GM21447 (cell line): ENCODE results near the gene MESP1.
A peak's percentile ranks its signal among the peaks of the same experiment; 100 is the strongest.

ENCODE experiments used
- ATAC-seq: cut with Tn5 transposase; IDR thresholded peaks from one replicate; pipeline ENCODE4 v1.9.1; 2021; ENCODE audit not compliant: unreplicated experiment

The MESP1 gene

DNA sequence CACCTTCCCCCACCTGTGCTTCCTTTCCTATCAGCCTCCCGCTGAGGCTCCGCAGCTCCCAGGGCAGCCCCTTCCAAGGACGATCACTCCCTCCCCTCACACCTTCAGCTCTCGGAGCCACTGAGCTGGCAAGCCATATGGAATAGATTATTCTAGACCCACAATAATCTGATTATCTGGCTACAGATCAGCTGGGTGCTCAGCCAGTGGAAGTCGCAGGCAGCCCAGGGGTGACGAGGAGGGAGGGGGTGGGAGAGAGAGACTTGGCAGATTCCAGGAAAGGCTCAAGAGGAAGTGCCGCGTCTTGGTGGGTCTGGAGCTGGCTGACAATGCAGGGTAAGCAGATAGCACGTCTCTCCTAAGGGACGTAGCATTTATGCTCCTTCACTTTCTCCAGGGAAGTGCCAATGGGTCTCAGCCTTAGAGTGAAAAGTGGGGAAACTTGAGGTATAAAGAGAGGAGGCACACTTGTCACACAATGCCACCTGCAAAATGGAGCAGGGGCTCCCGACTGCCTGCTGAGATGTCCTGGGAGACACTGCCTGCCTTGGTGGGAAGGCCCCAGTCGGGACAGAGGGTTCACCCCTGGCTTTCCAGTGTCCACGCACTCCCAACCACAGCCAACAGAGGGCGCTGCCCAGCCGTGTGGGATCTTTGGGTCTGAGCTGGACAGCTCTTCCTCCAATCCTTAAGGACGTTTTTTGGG lies 9.4 kb upstream of the MESP1 start:
- peak; percentile 67 for ATAC-seq

DNA sequence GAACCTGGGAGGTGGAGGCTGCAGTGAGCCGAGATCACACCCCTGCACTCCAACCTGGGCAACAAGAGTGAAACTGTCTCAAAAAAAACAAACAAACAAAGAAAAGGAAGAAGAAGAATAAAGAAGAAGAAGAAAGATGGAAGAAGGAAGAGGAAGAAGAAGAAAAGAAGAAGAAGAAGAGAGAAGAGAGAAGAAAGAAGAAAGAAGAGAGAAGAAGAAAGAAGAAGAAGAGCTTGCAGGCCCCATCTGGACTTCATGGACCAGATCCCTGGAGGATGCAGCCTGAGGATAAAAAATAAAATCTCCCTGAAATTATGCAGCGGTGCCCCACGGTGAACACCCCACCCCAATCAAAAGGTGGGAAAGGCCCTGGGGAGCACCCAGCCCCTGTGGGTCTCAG lies 8.8 kb upstream of the MESP1 start:
- ATAC-seq = no peak

DNA sequence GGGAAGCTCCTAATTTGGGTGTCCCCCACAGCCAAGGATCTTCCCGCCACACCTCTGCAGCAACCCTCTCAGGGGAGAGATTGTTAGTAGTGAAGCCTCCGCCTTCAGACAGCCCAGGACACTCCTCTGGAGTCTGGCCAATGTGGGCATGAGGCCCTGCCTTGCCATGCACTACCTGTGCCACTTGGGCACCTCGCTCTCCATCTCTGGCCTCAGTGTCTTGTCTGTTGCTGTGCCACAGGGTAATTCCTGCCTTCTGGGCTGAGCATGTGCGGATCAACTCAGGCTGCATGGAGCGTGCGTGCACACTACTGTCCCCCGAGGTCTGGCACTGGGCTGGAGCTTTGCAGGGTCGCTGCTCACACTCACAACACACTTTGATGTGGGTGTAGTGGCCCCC lies 7.9 kb upstream of the MESP1 start:
- ATAC-seq = no peak

DNA sequence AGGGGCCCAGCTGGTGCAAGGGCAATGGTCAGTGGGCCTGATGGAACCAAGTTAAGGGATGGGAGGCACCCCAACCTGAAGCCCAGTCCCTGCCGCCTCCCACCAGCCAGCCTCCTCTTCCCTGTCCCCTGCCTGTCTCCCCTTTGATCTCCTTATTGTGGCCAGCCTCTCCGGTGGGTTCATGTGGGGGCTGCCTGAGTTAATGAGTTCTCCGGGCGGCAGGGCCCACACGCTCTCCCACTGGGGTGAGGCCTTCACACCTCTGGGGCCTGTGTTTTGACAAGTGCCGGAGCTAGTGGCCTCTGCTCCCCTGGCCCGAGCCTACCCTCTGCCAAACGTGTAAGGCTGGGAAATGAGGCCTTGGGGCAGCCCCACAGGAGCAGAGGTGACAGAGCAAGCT lies 7.2 kb upstream of the MESP1 start:
- no peak for ATAC-seq

DNA sequence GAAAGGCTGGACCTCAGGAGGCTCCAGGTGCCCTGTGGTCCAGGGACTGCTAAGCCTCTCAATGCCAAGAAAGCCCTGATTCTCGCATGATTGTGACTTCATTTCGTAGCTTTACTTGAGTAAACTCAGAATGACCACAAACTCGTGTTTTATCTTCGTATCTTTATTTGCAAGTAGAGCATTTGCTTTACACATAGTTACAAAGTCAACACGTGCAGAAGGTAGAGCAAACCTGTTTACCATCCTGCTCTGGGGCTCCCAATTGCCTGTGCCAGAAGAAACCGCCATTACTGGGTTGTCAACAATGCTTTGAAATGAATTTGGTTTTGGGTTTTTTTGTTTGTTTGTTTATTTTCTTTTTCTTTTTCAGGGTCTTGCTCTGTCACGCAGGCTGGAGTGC lies 5.8 kb upstream of the MESP1 start:
- ATAC-seq = no peak

DNA sequence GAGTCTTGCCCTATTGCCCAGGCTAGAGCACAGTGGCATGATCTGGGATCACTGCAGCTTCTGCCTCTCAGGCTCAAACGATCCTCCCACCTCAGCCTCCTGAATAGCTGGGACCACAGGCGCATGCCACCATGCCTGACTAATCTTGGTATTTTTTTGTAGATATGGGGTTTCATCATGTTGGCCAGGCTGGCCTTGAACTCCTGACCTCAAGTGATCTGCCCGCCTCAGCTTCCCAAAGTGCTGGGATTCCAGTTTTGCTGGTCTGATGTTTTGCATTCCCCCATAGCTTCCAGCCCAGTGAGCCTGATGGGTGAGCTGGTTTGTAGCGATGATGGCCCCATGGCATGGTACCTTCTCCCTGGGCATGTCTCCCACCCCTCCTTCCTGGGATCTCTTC lies 4.7 kb upstream of the MESP1 start:
- no peak for ATAC-seq

DNA sequence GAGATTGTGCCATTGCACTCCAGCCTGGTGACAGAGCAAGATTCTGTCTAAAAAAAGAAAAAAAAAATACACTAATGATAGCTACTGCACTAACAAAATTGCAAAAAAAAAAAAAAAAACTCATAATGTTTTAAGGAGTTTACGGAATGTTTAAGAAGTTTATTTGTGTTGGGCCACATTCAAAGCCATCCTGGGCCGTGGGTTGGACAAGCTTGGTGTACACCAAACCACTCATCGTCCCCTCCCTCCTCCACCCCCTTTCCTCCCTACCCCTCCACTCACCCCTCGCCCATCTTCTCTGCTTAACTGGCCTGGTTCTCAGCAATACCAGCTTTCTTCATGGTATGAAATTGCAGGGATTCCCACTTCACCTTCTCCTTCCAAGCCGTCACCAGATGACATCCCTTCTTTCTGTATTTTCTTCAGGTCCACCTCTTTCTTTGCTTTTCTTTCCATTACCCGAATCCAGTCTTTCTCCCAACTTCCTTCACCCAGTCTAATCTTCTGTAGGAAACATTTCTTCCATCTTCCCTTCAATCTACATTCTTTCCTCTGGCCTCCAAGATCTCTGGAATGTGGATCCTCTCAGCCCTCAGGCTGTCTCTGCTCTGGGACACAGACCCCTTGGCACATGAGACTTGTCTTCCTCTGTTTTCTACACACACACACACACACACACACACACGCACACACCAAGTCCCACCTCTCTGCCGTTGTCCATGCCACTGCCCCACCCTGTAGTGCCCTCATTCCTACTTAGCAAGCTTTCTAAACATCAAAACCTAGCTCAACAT lies 3.5 kb upstream of the MESP1 start:
- no peak for ATAC-seq

DNA sequence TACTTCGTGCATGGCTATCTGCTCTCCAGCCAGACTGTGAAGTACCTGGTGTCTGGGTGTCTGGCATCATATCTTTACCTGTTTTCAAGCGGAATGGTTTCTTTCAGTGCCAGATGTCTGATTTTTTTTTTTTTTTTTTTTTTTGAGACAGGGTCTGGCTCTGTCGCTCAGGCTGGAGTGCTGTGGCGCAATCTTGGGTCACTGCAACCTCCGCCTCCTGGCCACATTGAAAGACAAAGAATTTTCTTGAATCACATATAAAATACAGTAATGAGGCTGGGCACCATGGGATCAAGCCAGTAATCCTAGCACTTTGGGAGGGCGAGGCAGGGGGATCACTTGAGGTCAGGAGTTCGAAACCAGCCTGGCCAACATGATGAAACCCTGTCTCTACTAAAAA lies 2.8 kb upstream of the MESP1 start:
- ATAC-seq = no peak

DNA sequence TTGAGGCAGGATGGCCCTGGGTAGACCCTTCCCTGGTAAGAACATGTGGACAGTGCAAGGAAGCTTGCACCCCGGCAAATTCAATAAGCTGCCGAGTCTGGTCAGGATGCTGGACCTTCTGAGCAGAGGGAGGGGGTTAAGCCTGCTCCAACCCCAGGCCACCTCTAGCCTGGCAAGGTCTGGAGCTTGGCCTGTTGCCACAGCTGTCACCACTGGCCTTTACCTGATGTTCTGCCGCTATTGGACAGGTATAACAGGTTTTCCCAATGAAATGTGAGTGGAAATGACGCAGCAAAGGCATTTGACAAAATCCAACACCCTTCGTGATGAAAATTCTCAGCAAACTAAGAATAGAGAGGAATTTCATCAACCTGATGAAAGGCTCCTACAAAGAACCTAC lies 699 bp upstream of the MESP1 start:
- no peak for ATAC-seq

DNA sequence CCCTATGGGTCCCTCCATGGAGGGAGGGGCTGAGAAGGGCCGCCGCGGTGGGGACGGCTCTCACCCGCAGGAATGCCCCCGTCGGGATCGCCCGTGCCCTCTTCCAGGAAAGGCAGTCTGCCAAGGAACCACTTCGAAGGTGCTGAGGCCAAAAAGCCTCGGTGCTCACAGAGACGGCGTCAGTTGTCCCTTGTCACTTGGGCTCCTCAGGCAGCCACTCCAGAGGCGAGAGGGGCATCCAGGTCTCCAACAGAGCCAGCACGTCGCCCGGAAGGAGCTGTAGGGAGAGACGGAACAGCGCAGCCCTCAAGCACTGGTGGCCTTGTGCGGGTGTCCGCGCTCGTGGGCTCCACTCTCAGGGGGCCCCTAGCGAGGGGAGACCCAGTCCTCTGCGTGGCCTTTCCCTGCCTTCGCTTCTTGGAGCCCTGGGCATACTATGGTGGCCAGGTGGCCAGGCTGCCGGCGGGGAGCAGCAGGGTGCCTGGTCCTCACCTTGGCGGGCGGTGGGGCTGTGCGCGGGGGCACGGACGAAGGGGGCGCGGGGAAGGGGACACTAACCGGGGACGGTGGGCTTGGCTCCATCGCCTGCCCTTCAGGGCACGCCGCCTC lies 994 bp downstream of the MESP1 start:
- ATAC-seq = peak; percentile 8

DNA sequence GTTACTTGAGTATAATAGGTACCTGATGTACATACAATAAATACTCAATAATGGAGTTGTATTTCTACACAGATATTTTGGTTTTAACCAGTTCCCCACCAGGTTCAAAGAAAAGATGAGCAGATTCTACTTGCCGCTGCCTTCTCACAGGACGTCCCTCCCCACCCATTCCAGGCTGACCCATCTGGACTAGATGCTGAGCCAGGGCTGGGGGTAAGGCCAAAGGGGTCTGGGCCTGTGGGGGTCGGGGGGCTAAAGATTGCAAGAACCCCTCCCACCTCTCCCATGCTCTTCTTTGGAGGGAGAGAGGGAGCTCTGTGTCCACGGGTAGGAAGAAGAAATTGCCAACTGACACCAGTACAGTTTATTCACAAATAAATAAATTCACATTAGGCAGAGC lies 1.5 kb downstream of the MESP1 start:
- ATAC-seq = no peak

DNA sequence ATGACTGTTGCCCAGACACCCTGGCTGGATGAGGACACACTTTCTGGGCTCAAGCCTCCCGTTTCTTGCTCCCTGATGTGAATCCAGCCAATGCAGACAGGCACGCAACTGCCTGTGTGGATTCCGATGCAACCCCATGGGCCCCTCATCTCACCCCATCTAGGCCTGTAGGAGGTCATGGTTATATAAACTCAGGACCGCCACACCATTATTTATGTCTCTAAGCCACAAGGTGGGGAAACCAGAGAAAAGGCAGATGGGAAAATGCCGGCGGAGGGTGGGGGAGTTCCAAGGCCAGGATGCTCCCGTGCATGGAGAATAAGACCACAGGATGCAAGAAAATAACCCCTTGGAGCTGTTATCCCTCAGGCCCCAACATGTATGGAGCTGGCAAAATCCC lies 2.0 kb downstream of the MESP1 start:
- ATAC-seq = no peak

DNA sequence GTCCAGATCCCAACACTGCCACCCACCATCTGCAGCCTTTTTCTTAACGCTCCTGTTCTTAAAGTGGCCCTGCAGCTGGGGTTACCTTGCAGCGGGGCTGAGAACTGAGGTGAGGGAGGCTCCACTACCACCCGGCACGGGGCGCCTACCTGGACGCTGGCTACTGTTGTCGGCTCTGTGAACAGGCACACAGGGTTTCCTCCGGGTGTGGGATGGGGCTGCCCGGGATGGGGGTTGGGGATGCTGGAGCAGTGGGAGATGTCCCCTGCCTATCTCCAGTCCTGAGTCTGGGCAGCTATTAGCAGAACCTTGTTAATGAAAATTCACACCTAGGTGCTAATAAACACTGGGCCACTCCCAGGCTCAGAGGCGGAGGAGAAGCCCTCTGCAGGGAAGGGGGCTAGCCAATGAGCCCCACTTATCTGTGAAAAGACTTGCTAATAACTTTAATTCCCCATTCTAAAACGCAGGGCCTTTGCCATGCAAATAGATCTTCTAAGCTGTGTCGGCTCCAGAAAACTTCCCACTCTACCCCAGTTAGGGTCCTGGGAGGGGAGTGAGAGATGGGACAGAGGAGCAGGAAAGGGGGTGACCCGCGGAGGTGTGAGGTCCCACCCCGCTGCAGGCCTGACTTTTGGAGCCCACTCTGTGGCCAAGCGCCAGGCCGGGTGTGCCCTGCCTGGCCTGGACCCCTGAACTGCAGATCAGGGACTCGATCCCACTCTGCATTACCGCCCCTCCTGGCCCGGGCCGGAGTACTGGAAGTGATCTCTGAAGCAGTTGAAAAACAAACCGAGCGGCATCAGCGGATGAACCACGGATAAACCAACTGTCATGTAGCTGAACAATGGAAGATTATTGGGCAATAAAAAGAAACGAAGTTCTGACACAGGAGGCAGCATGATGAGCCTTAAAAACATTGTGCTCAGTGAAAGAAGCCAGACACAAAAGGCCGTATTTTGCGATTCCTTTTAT lies 3.1 kb downstream of the MESP1 start:
- no peak for ATAC-seq

DNA sequence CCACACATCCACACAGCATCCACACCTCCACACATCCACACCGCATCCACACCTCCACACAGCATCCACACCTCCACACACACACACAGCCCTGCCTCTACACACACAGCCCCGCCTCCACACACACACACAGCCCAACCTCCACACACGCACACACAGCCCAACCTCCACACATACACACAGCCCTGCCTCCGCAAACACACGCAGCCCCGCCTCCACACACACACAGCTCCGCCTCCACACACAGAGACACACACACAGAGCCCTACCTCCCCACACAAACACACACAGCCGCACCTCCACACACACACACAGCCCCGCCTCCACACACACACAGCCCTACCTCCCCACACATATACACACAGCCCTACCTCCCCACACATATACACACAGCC lies 4.7 kb downstream of the MESP1 start:
- no peak for ATAC-seq

DNA sequence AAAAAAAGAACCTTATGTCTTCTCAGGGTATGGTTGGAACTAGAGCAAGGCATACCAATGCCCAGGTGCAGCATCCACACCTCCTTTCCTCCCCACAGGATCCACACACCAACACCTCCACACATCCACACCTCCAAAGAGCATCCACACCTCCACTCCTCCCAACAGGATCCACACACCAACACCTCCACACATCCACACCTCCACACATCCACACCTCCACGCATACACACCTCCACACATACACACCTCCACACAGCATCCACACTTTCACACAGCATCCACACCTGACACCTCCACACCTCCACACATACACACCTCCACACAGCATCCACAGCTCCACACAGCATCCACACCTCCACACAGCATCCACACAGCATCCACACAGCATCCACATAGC lies 5.3 kb downstream of the MESP1 start:
- no peak for ATAC-seq

DNA sequence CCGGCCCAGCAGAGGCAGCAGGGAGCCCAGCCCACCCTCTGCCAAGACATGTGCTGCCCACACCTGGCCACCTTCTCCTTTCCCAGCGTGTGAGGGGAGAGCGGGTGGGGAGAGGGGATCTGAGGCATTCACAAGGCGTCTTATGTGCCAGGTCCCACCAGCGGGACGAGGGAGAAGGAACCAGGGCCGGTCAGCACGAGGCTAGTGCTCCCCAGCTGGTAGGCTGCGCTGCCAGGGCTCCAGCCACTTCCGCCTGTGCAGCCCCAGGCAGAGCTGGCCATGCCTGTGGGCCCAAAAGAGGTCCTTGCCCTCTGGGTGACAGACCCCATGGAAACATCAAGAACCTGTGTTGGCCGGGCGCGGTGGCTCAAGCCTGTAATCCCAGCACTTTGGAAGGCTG lies 5.9 kb downstream of the MESP1 start:
- ATAC-seq = no peak

DNA sequence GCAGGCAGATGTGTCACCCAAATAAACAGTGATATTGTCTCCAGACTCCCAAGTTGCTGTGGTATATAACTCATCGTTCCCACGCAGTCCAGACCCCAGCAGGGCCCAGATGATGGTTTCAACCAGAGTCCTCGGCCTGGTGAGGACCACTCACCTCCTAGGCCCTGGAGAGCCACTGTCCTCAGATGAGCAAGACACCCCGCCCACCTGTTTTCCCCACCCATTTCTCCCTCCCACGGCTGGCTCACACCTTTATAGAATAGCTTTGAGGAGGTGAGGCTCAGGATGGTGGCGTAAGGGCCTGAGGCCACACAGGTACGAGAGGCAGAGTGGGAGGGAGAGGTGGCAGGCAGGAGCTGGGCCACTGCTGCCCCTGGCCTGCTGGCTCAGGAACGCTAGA lies 7.5 kb downstream of the MESP1 start:
- ATAC-seq = no peak

DNA sequence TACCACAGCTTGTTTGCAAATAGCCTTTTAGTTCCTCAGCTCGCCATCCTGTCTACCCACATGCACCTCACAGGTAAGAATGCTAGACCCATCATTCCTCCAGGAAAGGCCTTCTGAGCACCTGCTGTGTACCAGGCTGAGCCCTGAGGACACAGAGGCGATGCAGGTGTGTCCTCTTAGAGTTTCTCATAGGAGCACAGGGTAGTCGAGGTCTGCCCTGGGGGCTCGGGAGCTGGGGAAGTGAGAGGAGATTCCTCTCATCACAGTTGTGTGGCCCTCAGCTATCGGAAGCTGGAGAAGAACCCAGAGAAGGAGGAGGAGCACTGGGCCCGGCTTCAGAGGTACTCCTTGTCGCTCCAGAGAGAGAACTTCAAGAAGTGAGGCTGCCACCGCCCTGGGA lies 8.0 kb downstream of the MESP1 start:
- ATAC-seq = no peak

DNA sequence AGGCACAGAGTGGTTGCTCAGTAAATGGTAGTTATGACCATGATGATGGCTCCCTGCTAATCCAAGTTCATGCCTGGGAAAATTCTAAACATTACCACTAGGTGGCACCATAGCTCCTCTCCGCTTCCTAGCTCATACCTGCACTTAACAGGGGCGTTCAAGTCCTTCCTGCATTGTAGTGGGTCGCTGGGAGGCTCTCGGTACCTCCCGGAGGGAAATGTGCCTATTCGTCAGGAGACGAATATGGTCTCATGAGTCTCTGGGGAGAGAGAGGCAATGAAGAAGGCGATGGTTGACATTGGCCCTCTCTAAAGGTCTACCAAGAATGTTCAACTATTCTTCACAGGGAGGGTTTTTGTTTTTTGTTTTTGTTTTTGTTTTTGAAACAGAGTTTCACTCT lies 10.9 kb downstream of the MESP1 start:
- ATAC-seq = no peak

DNA sequence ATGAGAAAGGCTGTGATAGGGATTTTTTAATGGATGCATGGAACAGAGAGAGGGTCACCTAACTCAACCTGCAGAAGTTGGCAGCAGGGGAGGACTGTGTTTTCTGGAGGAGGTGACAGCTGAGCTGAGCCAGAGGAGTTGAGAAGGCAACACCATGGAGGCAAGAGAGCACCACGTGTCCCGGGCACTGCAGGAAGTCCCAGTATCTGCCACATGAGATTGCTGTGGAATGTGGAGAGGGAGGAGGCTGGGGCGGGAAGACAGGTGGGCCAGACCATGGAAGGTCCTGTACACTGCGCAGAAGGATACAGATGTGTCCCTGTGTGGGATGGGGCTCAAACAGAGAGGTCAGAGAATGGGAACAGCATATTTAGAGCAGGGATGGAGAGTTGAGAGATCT lies 15.3 kb downstream of the MESP1 start:
- no peak for ATAC-seq

DNA sequence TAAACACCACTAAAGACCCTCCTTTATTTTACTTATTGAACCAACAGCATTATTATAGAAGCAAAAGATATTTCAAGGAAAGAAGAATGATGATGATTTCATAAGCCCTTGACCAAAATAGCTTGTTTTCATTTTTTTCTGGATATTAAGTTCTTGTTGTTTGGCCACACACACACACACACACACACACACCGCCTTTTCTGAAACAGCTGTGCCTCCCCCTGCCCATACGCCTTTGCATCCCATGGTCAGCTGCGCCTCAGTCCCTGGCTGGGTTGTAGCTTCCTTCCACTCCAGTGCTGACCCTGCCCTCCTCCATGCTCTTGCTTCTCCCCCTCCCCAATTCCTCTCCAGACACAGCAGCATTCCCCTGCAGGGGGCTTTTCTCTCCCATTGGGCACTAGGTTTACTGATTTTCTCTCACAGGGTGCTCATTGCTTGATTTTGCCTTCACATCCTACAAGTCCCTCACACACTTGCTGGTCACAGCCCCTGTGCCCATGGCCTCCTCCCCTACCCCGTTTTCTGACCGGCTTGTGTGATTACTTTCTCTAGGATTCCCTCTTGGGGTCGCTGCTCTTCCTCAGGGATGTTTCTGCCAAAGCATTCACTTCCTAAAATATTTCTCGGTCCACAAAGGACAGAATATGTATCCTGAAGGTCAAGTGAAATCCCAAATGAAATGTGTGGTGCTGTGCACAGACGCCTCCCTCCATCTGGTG lies 18.4 kb downstream of the MESP1 start:
- ATAC-seq = no peak
